OCI-LY1 (cell line): ENCODE measurements around the gene MLANA.

Experiments used
- H2AFZ ChIP-seq: fragments of 200-600 bp; sonication (generic), shearing (Covaris generic); 2 replicates; pipeline ENCODE4 v1.6.0; 2014; ENCODE audit warnings: antibody characterized with exemption, mild to moderate bottlenecking, low read length
- H3F3A ChIP-seq: fragments of 200-600 bp; sonication (generic), shearing (Covaris generic); 2 replicates; pipeline ENCODE4 v1.6.0; 2014; ENCODE audit warnings: mild to moderate bottlenecking, antibody characterized with exemption, low read length, moderate library complexity; ENCODE audit not compliant: insufficient read depth
- H3K27ac ChIP-seq: fragments of 200-600 bp; sonication (generic); 2 replicates; pipeline ENCODE4 v1.5.1; 2014; ENCODE audit warnings: low read length, mixed run types, mild to moderate bottlenecking, low read depth; ENCODE audit not compliant: poor library complexity, severe bottlenecking
- H3K27me3 ChIP-seq: fragments of 200-600 bp; sonication (generic); 2 replicates; pipeline ENCODE4 v1.6.0; 2014; ENCODE audit warnings: antibody characterized with exemption, mild to moderate bottlenecking, low read length, moderate library complexity; ENCODE audit not compliant: insufficient read depth
- H3K36me3 ChIP-seq: fragments of 200-600 bp; sonication (generic); 2 replicates; pipeline ENCODE4 v1.6.1; 2014; ENCODE audit warnings: mild to moderate bottlenecking, antibody characterized with exemption, low read length, moderate library complexity, mixed read lengths; ENCODE audit not compliant: insufficient read depth
- H3K4me1 ChIP-seq: fragments of 200-600 bp; sonication (generic); 2 replicates; pipeline ENCODE4 v1.5.1; 2014; ENCODE audit warnings: mild to moderate bottlenecking, low read length, moderate library complexity; ENCODE audit not compliant: insufficient read depth, severe bottlenecking
- H3K4me2 ChIP-seq: fragments of 200-600 bp; sonication (generic), shearing (Covaris generic); 2 replicates; pipeline ENCODE4 v1.6.1; 2014; ENCODE audit warnings: low read length
- H3K4me3 ChIP-seq: fragments of 200-600 bp; sonication (generic); 2 replicates; pipeline ENCODE4 v1.5.1; 2014; ENCODE audit warnings: low read length, low read depth, mild to moderate bottlenecking, mixed read lengths; ENCODE audit not compliant: poor library complexity, severe bottlenecking
- H3K79me2 ChIP-seq: fragments of 200-600 bp; shearing (Covaris generic); 2 replicates; pipeline ENCODE4 v1.6.1; 2016; ENCODE audit warnings: mixed run types, low read length, mixed read lengths; ENCODE audit not compliant: insufficient read depth
- H3K9ac ChIP-seq: fragments of 200-600 bp; sonication (generic), shearing (Covaris generic); 2 replicates; pipeline ENCODE4 v1.6.1; 2014; ENCODE audit warnings: mild to moderate bottlenecking, low read length, mixed read lengths
- H3K9me2 ChIP-seq: fragments of 200-600 bp; sonication (generic), shearing (Covaris generic); 2 replicates; pipeline ENCODE4 v1.6.1; 2014; ENCODE audit warnings: low read depth, mild to moderate bottlenecking, low read length, mixed read lengths
- H3K9me3 ChIP-seq: fragments of 200-600 bp; shearing (Covaris generic); 2 replicates; pipeline ENCODE4 v1.6.1; 2014; ENCODE audit warnings: low read length, mixed read lengths
- H4K20me1 ChIP-seq: fragments of 200-600 bp; sonication (generic), shearing (Covaris generic); 2 replicates; pipeline ENCODE4 v1.6.0; 2016; ENCODE audit warnings: mild to moderate bottlenecking, low read length; ENCODE audit not compliant: insufficient read depth
- CTCF ChIP-seq: fragments of 200-600 bp; sonication (generic), shearing (Covaris generic); IDR thresholded peaks from 2 replicates; pipeline ENCODE4 v1.5.1; 2017; ENCODE audit warnings: mild to moderate bottlenecking, antibody characterized with exemption, low read length, moderate library complexity, mixed read lengths
- EZH2 ChIP-seq: fragments of 200-600 bp; sonication (generic), shearing (Covaris generic); IDR thresholded peaks from 2 replicates; pipeline ENCODE4 v1.8.0; 2017; ENCODE audit warnings: borderline replicate concordance, mixed run types, mild to moderate bottlenecking, antibody characterized with exemption, low read length, moderate library complexity, mixed read lengths

Gene MLANA

DNA sequence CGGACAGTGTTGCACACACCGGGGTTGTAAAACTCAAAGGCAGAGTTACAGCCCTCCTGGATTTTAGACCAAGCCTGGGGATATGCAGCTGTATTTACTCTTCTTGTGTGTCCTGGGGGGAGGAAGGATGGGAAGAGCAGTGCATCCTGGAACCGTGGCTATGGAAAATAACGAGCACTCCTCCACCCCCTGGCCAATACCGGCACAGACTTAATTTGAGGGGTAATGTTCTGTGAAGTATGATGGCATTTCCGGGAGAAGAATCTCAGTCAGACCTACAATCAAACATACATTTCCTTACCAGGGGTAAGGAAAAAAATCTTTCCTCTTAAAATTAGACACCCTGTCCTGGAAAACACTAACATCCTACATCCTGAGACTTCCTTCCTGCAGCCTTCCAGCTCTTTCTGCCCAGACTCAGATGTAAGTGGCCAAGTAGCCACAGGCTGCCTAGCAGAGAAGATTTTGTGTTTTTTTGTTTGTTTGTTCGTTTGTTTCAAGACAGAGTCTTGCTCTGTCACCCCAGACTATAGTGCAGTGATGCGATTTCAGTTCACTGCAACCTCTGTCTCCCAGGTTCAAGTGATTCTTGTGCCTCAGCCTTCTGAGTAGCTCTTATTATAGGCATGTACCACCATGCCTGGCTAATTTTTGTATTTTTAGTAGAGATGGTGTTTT is 46.8 kb upstream of the MLANA start:
- Histone ChIP-seq H3K27me3 (no peaks in the 10 kb centered on the region), H3K4me3 (no peak overlapping the region), H3K27ac (peak overlapping the region; percentile 11), H2AFZ (no peak overlapping the region), H3F3A (no peaks in the 10 kb centered on the region), H3K9ac (no peak overlapping the region), H3K4me1 (peaks cover 28% of the 10 kb centered on the region), H4K20me1 (no peaks in the 10 kb centered on the region), H3K79me2 (no peaks in the 10 kb centered on the region), H3K36me3 (no peaks in the 10 kb centered on the region), H3K4me2 (no peak overlapping the region), H3K9me2 (no peaks in the 10 kb centered on the region), H3K9me3 (no peaks in the 10 kb centered on the region)
- TF ChIP-seq CTCF = no peak
- TF ChIP-seq EZH2 = no peak

DNA sequence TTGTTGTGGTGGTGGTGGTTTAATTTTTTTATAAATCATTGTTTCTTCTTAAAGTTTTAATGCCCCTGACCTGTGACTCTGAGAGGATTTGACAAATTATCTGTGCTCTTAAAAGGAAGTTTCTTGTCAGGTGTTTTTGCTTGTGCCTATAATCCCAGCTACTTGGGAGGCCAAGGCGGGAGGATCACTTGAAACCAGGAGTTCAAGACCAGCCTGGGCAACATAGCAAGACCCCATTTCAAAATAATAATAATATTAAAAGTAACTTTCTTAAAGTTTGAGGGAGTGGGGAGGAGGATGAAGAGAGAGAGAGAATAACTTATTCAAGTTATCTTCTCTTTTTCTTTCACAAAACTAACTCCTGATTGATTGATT is 45.5 kb upstream of the MLANA start:
- Histone ChIP-seq H2AFZ (no peak overlapping the region), H3K79me2 (no peaks in the 10 kb centered on the region), H3K4me2 (no peak overlapping the region), H3K4me1 (peaks cover 28% of the 10 kb centered on the region), H3K9ac (no peak overlapping the region), H3K27ac (no peak overlapping the region), H3K9me3 (no peaks in the 10 kb centered on the region), H4K20me1 (no peaks in the 10 kb centered on the region), H3K27me3 (no peaks in the 10 kb centered on the region), H3F3A (no peaks in the 10 kb centered on the region), H3K4me3 (no peak overlapping the region), H3K36me3 (no peaks in the 10 kb centered on the region), H3K9me2 (no peaks in the 10 kb centered on the region)
- TF ChIP-seq EZH2 (no peak), CTCF (no peak)

- Histone ChIP-seq H4K20me1 (no peaks in the 10 kb centered on the region), H3K27me3 (no peaks in the 10 kb centered on the region), H3K9me3 (no peaks in the 10 kb centered on the region), H3K4me2 (no peak overlapping the region), H3K4me1 (peaks cover 28% of the 10 kb centered on the region), H3K79me2 (no peaks in the 10 kb centered on the region), H3K27ac (no peak overlapping the region), H2AFZ (no peak overlapping the region), H3F3A (no peaks in the 10 kb centered on the region), H3K36me3 (no peaks in the 10 kb centered on the region), H3K4me3 (no peak overlapping the region), H3K9me2 (no peaks in the 10 kb centered on the region), H3K9ac (no peak overlapping the region)
- TF ChIP-seq EZH2 (no peak), CTCF (no peak)
Measured at GRCh38 chr9:5846096-5846495, 44.6 kb upstream of the MLANA start.
